ENCODE results near the gene TRIO. TPM values are rescaled to one million over a fixed set of nuclear protein-coding genes. Genes with fewer than 3 reads are reported as not detected.

TRIO gene
- total and polyA plus RNA-seq, 10 of the 15 experiments (the other 5 are each of a cell fraction or from before 2014, with no cell fraction given): 5.1 to 96.4 (median 44.6) TPM

DNA sequence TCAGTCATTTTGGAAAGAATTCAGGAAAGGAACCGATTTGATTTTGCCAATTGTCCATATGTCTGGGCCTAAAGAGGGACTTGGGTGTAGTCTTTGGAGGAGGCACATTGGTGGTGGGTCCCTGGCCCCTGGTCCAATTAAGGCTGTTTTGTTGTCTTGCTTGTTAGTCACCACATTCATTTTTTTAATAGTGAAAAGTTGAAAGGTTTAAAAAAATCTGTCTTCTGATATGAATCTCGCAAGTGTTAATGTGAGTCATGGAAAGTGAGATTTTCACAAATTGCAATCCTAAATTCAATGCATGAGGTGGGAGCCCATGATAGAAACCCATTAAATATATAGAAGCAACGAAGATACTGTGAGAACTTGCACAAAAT, 272.5 kb downstream of the TRIO start (continued):
- TF ChIP-seq, protein P1, sequence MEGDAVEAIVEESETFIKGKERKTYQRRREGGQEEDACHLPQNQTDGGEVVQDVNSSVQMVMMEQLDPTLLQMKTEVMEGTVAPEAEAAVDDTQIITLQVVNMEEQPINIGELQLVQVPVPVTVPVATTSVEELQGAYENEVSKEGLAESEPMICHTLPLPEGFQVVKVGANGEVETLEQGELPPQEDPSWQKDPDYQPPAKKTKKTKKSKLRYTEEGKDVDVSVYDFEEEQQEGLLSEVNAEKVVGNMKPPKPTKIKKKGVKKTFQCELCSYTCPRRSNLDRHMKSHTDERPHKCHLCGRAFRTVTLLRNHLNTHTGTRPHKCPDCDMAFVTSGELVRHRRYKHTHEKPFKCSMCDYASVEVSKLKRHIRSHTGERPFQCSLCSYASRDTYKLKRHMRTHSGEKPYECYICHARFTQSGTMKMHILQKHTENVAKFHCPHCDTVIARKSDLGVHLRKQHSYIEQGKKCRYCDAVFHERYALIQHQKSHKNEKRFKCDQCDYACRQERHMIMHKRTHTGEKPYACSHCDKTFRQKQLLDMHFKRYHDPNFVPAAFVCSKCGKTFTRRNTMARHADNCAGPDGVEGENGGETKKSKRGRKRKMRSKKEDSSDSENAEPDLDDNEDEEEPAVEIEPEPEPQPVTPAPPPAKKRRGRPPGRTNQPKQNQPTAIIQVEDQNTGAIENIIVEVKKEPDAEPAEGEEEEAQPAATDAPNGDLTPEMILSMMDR (IDR thresholded peaks at IDR 0.05 in 2 of 3, conservative IDR thresholded peaks at IDR 0.05 in 1 of 3; ENCODE audit: control insufficient read depth in 2 of 3, extremely low read depth in 1 of 3, insufficient read depth in 1 of 3, low read depth in 3 of 3, low read length in 3 of 3): no peak
- TF ChIP-seq SMC3 (IDR thresholded peaks at IDR 0.05; ENCODE audit: borderline replicate concordance, low read length) (no peak), ZNF384 (IDR thresholded peaks at IDR 0.05; ENCODE audit: borderline replicate concordance, low read depth, low read length) (peak; percentile 25; the same call in 1 of the 2 replicates), TARDBP (IDR thresholded peaks at IDR 0.05; ENCODE audit: borderline replicate concordance) (no peak), GATAD2B (conservative IDR thresholded peaks at IDR 0.05; ENCODE audit: low read depth) (no peak), POU2F2 (IDR thresholded peaks at IDR 0.05; ENCODE audit: borderline replicate concordance, low read depth, low read length) (no peak), BRCA1 (IDR thresholded peaks at IDR 0.05; ENCODE audit: low read depth, low read length) (no peak), STAT3 (IDR thresholded peaks at IDR 0.05; ENCODE audit: low read depth, low read length) (0 out of 2 replicates have a peak, but pooled peaks have one; percentile 31), SIX5 (IDR thresholded peaks at IDR 0.05; ENCODE audit: low read depth, low read length, severe bottlenecking) (no peak), JUND (IDR thresholded peaks at IDR 0.05; ENCODE audit: low read depth, low read length) (no peak), SREBF2 (IDR thresholded peaks at IDR 0.05; ENCODE audit: low read length) (no peak), SMARCA5 (IDR thresholded peaks at IDR 0.05) (no peak), SIN3A (IDR thresholded peaks at IDR 0.05; ENCODE audit: low read depth, low read length) (no peak), MEF2A (IDR thresholded peaks at IDR 0.05; ENCODE audit: insufficient read depth, low read depth, low read length) (no peak), TCF7 (IDR thresholded peaks at IDR 0.05; ENCODE audit: borderline replicate concordance) (no peak), TAF1 (IDR thresholded peaks at IDR 0.05; ENCODE audit: borderline replicate concordance, low read depth, low read length) (no peak), EZH2 (IDR thresholded peaks at IDR 0.05; ENCODE audit: borderline replicate concordance, control insufficient read depth, low read depth, low read length) (no peak), SUPT20H (IDR thresholded peaks at IDR 0.05; ENCODE audit: borderline replicate concordance, control insufficient read depth, low read depth, low read length) (no peak), NFYB (IDR thresholded peaks at IDR 0.05; ENCODE audit: insufficient read depth, low read depth, low read length) (no peak), BMI1 (IDR thresholded peaks at IDR 0.05; ENCODE audit: borderline replicate concordance) (peak; percentile 68; the same call in 1 of the 2 replicates)
- TF ChIP-seq, protein P2, sequence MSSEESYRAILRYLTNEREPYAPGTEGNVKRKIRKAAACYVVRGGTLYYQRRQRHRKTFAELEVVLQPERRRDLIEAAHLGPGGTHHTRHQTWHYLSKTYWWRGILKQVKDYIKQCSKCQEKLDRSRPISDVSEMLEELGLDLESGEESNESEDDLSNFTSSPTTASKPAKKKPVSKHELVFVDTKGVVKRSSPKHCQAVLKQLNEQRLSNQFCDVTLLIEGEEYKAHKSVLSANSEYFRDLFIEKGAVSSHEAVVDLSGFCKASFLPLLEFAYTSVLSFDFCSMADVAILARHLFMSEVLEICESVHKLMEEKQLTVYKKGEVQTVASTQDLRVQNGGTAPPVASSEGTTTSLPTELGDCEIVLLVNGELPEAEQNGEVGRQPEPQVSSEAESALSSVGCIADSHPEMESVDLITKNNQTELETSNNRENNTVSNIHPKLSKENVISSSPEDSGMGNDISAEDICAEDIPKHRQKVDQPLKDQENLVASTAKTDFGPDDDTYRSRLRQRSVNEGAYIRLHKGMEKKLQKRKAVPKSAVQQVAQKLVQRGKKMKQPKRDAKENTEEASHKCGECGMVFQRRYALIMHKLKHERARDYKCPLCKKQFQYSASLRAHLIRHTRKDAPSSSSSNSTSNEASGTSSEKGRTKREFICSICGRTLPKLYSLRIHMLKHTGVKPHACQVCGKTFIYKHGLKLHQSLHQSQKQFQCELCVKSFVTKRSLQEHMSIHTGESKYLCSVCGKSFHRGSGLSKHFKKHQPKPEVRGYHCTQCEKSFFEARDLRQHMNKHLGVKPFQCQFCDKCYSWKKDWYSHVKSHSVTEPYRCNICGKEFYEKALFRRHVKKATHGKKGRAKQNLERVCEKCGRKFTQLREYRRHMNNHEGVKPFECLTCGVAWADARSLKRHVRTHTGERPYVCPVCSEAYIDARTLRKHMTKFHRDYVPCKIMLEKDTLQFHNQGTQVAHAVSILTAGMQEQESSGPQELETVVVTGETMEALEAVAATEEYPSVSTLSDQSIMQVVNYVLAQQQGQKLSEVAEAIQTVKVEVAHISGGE (CRISPR knock-in tag; IDR thresholded peaks at IDR 0.05): no peak
- TF ChIP-seq, protein P3, sequence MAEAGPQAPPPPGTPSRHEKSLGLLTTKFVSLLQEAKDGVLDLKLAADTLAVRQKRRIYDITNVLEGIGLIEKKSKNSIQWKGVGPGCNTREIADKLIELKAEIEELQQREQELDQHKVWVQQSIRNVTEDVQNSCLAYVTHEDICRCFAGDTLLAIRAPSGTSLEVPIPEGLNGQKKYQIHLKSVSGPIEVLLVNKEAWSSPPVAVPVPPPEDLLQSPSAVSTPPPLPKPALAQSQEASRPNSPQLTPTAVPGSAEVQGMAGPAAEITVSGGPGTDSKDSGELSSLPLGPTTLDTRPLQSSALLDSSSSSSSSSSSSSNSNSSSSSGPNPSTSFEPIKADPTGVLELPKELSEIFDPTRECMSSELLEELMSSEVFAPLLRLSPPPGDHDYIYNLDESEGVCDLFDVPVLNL (IDR thresholded peaks at IDR 0.05; ENCODE audit: low read depth, low read length): no peak
